Measurements from ENCODE around the gene SFMBT2. TPM values are rescaled to one million over a fixed set of nuclear protein-coding genes. Genes with fewer than 3 reads are reported as not detected.
A peak's percentile ranks its signal among the peaks of the same experiment; 100 is the strongest.

The SFMBT2 gene
- polyA plus RNA-seq, 2 of the 4 experiments (the other 2 are of a cell fraction) = 9.6 to 10.2 TPM

DNA sequence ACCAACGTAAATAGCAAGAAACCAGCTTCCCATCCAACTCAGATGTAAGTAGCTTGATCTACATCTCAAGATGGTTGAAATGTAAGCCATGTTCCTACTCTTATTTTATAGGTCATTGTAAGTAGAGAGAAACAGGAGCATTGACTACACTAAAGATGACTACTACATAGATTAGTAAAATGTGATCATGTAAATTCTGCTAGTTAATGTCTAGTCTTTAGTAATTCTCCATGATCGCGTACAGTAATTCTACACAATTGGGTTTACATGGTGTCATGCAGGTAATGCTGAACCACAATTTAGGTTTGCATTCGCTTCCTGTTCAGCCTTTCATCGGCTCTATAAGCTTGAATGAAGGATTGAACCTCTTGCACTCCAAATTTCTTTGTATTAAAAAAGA lies 14.9 kb upstream of the SFMBT2 start:
- POLR2A ChIA-PET = no interaction called here
- no peak for FAIRE-seq
- CTCF ChIA-PET = no interaction called here
- no peak overlapping the region for H3K4me2 ChIP-seq
- DNase-seq (ENCODE audit: low read depth in 1 of 2, low spot score in 1 of 2) = no peak
- H3K27ac ChIP-seq = no peak overlapping the region
- peaks cover 25% of the 10 kb centered on the region; the same call in 2 of the 3 replicates for H3K4me1 ChIP-seq
- H3K4me3 ChIP-seq = no peak overlapping the region
- TF ChIP-seq, protein P1, sequence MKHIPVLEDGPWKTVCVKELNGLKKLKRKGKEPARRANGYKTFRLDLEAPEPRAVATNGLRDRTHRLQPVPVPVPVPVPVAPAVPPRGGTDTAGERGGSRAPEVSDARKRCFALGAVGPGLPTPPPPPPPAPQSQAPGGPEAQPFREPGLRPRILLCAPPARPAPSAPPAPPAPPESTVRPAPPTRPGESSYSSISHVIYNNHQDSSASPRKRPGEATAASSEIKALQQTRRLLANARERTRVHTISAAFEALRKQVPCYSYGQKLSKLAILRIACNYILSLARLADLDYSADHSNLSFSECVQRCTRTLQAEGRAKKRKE (CRISPR knock-in tag; IDR thresholded peaks at IDR 0.05; ENCODE audit: low read depth) = no peak
- TF ChIP-seq, protein P2, sequence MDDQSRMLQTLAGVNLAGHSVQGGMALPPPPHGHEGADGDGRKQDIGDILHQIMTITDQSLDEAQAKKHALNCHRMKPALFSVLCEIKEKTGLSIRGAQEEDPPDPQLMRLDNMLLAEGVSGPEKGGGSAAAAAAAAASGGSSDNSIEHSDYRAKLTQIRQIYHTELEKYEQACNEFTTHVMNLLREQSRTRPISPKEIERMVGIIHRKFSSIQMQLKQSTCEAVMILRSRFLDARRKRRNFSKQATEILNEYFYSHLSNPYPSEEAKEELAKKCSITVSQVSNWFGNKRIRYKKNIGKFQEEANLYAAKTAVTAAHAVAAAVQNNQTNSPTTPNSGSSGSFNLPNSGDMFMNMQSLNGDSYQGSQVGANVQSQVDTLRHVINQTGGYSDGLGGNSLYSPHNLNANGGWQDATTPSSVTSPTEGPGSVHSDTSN (IDR thresholded peaks at IDR 0.05) = no peak
- TF ChIP-seq RAD21 (conservative IDR thresholded peaks at IDR 0.05 in 1 of 2, IDR thresholded peaks at IDR 0.05 in 1 of 2) = no peak
- ATAC-seq = no peak
- no peaks in the 10 kb centered on the region for H3K9me3 ChIP-seq
- WGBS (ENCODE audit: missing lambda C conversion rate) = 87% methylated on average over 5 of the region's 5 CpGs

DNA sequence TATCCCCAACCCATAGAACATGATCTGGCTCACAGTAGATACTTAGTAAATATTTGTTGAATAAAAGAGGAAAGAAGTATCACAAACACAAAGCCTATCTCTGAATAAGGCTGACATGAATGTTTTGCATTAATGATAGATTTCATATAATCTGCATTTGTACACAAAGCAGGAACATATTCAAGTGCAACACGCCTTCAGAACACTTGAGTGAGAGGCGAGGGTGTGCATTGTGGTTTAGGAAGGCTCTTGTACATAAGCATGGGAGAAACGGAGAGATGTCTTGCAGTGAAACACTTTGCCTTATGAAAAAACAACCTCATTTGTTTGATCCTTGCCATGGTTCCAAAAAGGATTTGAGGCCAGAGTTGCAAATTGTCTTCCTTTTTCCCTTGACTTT lies 14.1 kb upstream of the SFMBT2 start:
- FAIRE-seq (no peak), DNase-seq (ENCODE audit: low read depth in 1 of 2, low spot score in 1 of 2) (no peak), ATAC-seq (no peak)
- no peak overlapping the region for H3K4me2 ChIP-seq
- peaks cover 25% of the 10 kb centered on the region; the same call in 2 of the 3 replicates for H3K4me1 ChIP-seq
- CTCF ChIA-PET = interaction anchor here (0.7 kb wide), 1 partner anchor 246 kb away, joined by 3 read pairs; no protein-coding TSS in a partner anchor
- 87% methylated on average over 3 of the region's 3 CpGs for WGBS (ENCODE audit: missing lambda C conversion rate)
- H3K4me3 ChIP-seq = no peak overlapping the region
- POLR2A ChIA-PET = no interaction called here
- H3K27ac ChIP-seq = no peak overlapping the region
- no peak for TF ChIP-seq CHD4 (IDR thresholded peaks at IDR 0.05; ENCODE audit: borderline replicate concordance)
- TF ChIP-seq EHMT2 (IDR thresholded peaks at IDR 0.05; ENCODE audit: low read depth) = no peak
- TF ChIP-seq RNF2 (IDR thresholded peaks at IDR 0.05; ENCODE audit: borderline replicate concordance, low read depth) = no peak
- TF ChIP-seq BHLHE40 (IDR thresholded peaks at IDR 0.05; ENCODE audit: low read depth, low read length) = no peak
- TF ChIP-seq, protein P3, sequence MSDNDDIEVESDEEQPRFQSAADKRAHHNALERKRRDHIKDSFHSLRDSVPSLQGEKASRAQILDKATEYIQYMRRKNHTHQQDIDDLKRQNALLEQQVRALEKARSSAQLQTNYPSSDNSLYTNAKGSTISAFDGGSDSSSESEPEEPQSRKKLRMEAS (IDR thresholded peaks at IDR 0.05) = no peak
- no peak for TF ChIP-seq MAFK (IDR thresholded peaks at IDR 0.05; ENCODE audit: partially characterized antibody)
- TF ChIP-seq, protein P1 (CRISPR knock-in tag; IDR thresholded peaks at IDR 0.05; ENCODE audit: low read depth) = no peak
- no peak for TF ChIP-seq JUN (IDR thresholded peaks at IDR 0.05)
- H3K9me3 ChIP-seq = no peaks in the 10 kb centered on the region

DNA sequence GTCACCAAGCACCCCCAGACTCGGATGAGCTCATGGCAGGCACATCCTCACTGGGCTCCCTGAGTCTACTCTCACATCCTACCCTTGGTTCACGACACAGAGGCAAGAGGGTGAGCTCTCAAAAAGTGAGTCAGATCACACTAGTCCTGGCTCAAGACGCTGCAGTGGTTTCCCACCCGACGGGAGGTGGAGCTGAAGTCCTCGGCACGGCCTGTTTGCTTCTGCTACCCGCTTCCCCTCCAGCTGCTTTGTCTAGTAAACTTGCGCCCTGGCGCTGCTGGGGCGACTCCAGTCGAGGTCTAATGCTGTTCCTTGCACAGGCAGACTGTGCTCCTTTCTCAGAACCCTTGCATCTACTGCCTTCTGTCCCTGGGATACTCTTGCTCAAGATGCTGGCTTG lies 13.5 kb upstream of the SFMBT2 start:
- TF ChIP-seq, protein P4, sequence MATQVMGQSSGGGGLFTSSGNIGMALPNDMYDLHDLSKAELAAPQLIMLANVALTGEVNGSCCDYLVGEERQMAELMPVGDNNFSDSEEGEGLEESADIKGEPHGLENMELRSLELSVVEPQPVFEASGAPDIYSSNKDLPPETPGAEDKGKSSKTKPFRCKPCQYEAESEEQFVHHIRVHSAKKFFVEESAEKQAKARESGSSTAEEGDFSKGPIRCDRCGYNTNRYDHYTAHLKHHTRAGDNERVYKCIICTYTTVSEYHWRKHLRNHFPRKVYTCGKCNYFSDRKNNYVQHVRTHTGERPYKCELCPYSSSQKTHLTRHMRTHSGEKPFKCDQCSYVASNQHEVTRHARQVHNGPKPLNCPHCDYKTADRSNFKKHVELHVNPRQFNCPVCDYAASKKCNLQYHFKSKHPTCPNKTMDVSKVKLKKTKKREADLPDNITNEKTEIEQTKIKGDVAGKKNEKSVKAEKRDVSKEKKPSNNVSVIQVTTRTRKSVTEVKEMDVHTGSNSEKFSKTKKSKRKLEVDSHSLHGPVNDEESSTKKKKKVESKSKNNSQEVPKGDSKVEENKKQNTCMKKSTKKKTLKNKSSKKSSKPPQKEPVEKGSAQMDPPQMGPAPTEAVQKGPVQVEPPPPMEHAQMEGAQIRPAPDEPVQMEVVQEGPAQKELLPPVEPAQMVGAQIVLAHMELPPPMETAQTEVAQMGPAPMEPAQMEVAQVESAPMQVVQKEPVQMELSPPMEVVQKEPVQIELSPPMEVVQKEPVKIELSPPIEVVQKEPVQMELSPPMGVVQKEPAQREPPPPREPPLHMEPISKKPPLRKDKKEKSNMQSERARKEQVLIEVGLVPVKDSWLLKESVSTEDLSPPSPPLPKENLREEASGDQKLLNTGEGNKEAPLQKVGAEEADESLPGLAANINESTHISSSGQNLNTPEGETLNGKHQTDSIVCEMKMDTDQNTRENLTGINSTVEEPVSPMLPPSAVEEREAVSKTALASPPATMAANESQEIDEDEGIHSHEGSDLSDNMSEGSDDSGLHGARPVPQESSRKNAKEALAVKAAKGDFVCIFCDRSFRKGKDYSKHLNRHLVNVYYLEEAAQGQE (IDR thresholded peaks at IDR 0.05) = no peak
- TF ChIP-seq CHD4 (IDR thresholded peaks at IDR 0.05; ENCODE audit: borderline replicate concordance) = no peak
- no peak for TF ChIP-seq JUNB (IDR thresholded peaks at IDR 0.05)
- no peak for TF ChIP-seq MAZ (IDR thresholded peaks at IDR 0.05; ENCODE audit: borderline replicate concordance, low read depth, low read length)
- no peak for TF ChIP-seq FOSB (CRISPR knock-in tag; IDR thresholded peaks at IDR 0.05)
- TF ChIP-seq, protein P5, sequence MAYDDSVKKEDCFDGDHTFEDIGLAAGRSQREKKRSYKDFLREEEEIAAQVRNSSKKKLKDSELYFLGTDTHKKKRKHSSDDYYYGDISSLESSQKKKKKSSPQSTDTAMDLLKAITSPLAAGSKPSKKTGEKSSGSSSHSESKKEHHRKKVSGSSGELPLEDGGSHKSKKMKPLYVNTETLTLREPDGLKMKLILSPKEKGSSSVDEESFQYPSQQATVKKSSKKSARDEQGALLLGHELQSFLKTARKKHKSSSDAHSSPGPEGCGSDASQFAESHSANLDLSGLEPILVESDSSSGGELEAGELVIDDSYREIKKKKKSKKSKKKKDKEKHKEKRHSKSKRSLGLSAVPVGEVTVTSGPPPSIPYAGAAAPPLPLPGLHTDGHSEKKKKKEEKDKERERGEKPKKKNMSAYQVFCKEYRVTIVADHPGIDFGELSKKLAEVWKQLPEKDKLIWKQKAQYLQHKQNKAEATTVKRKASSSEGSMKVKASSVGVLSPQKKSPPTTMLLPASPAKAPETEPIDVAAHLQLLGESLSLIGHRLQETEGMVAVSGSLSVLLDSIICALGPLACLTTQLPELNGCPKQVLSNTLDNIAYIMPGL (CRISPR knock-in tag; IDR thresholded peaks at IDR 0.05; ENCODE audit: borderline replicate concordance) = no peak
- TF ChIP-seq MAFK (IDR thresholded peaks at IDR 0.05; ENCODE audit: partially characterized antibody) = no peak
- no peak for TF ChIP-seq KDM1A (IDR thresholded peaks at IDR 0.05; ENCODE audit: low read depth)
- no peak for TF ChIP-seq NR3C1 (IDR thresholded peaks at IDR 0.05)
- TF ChIP-seq JUN (IDR thresholded peaks at IDR 0.05) = no peak
- ChIA-PET POLR2A (no interaction called here), CTCF (interaction anchor here (0.7 to 1.1 kb wide), 2 partner anchors 246 to 844 kb away, joined by 3 read pairs; no protein-coding TSS in a partner anchor)
- Histone ChIP-seq H3K4me3 (no peak overlapping the region), H3K9me3 (no peaks in the 10 kb centered on the region), H3K27ac (no peak overlapping the region), H3K4me2 (peak overlapping the region; percentile 63; the same call in 1 of the 3 replicates), H3K4me1 (peaks cover 25% of the 10 kb centered on the region; the same call in 2 of the 3 replicates)
- WGBS (ENCODE audit: missing lambda C conversion rate) = 49% methylated on average over 12 of the region's 12 CpGs
- FAIRE-seq (no peak), ATAC-seq (peak; percentile 40 to 64; a peak in 4 of 6 replicates), DNase-seq (ENCODE audit: low read depth in 1 of 2, low spot score in 1 of 2) (no peak)
